ENCODE results near the gene RASSF5. TPM values are rescaled to one million over a fixed set of nuclear protein-coding genes. Genes with fewer than 3 reads are reported as not detected.

The RASSF5 gene, protein sequence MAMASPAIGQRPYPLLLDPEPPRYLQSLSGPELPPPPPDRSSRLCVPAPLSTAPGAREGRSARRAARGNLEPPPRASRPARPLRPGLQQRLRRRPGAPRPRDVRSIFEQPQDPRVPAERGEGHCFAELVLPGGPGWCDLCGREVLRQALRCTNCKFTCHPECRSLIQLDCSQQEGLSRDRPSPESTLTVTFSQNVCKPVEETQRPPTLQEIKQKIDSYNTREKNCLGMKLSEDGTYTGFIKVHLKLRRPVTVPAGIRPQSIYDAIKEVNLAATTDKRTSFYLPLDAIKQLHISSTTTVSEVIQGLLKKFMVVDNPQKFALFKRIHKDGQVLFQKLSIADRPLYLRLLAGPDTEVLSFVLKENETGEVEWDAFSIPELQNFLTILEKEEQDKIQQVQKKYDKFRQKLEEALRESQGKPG
- 1 to 10 TPM in 3 of 4 donors, under 1 TPM in 1; 0.77 to 5.3 (median 3.2) TPM for total RNA-seq

- intact Hi-C loops (cut with DNase I; ENCODE audit: low total_unique reads) = no loop called here
- peak in 1 of 4 experiments; percentile 1 for TF ChIP-seq CTCF (IDR thresholded peaks at IDR 0.05)
- TF ChIP-seq POLR2A (IDR thresholded peaks at IDR 0.05) = peak in 1 of 2 donors; percentile 55
Observed at GRCh38 chr1:206507284-206508129, at the start of gene RASSF5. RASSF5 (plus strand) TSS chr1:206507531; CDS start chr1:206507603, 72 bp downstream.

GRCh38 chr1:206459703-206460102, 47.6 kb upstream of the RASSF5 start:
- no peak for TF ChIP-seq POLR2A (IDR thresholded peaks at IDR 0.05)
- TF ChIP-seq CTCF (IDR thresholded peaks at IDR 0.05) = no peak
- no peak for DNase-seq
- Histone ChIP-seq H3K27me3 (no peaks in the 10 kb centered on the region), H3K4me1 (no peaks in the 10 kb centered on the region), H3K27ac (peak overlapping the region in 1 of 2 donors; percentile 35), H3K36me3 (no peaks in the 10 kb centered on the region), H3K4me3 (no peak overlapping the region), H3K9me3 (no peaks in the 10 kb centered on the region)
- intact Hi-C loops (cut with DNase I; ENCODE audit: low total_unique reads) = no loop called here

More at GRCh38 chr1:206507284-206508129, at the start of gene RASSF5:
- Histone ChIP-seq H3K4me1 (no peaks in the 10 kb centered on the region), H3K4me3 (peak within 1 kb of the TSS; percentile 46 to 60), H3K36me3 (no peaks in the 10 kb centered on the region), H3K9me3 (no peaks in the 10 kb centered on the region), H3K27me3 (no peaks in the 10 kb centered on the region), H3K27ac (peak within 1 kb of the TSS; percentile 1 to 68)
- DNase-seq = peak; percentile 74 to 76

DNA sequence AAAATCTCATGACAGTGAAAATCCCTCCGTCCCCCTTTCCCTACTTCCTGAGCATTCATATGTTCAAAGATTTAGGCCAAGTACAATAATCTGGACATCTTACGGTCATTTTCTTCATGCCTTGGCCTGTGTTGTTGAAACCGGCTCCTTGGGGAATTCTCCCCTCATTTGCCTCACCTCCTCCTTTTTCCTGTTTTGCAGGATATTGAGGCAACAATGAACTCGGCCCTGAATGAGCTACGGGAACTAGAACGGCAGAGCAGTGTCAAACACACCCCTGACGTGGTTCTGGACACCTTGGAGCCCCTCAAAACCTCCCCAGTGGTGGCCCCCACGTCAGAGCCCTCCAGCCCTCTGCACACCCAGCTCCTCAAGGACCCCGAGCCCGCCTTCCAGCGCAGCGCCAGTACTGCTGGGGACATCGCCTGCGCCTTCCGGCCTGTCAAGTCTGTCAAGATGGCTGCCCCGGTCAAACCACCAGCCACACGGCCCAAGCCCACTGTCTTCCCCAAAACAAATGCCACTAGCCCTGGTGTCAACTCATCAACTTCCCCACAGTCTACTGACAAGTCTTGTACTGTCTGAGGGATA, 46.4 kb upstream of the RASSF5 start:
- TF ChIP-seq POLR2A (IDR thresholded peaks at IDR 0.05) = no peak
- no peak for TF ChIP-seq CTCF (IDR thresholded peaks at IDR 0.05)
- DNase-seq = no peak
- Histone ChIP-seq H3K27me3 (no peaks in the 10 kb centered on the region), H3K9me3 (no peaks in the 10 kb centered on the region), H3K36me3 (no peaks in the 10 kb centered on the region), H3K4me3 (no peak overlapping the region), H3K4me1 (no peaks in the 10 kb centered on the region), H3K27ac (peak overlapping the region; percentile 7 to 21)
- intact Hi-C loops (cut with DNase I; ENCODE audit: low total_unique reads) = no loop called here

DNA sequence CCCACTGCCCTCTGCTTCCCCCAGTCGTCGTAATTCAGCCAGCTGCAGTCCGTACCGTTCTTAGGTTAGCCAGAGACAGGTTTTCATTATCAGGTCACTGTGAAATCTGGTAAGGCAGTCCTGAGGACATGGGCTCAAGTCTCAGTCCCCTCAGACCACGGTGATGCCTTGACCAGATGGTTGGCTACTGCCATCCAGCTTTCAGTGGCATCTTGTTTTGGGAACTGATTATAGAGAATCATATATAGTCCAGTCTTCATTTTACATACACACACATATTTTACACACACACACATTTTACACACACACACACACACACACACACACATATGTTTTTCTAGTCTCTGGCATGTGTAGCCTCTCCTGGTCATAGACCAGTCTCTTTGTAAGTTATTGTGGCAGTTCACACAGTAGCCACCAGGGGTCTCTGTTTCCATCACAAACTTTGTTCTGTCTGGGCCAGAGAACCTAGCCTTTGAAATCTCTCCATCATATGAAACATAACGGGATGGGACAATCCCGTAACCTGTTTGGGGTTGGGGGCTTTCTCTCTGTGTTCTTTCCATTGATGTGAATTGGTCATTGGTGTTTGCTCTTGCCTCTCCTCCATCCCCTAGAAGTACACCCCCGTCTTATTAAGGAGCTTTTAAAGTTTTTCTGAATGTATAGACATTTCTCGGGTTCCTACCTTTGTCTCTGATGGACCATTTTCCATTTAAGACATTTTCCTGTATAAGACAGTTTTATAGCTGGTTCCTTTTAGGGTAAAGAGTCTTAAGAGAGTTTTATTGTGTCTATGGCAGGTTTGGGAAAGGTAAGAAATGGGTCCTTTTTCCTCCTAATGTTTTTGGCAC, 45.5 kb upstream of the RASSF5 start:
- DNase-seq = peak; percentile 52 to 81
- no peaks in the 10 kb centered on the region for H3K4me1 ChIP-seq
- peak overlapping the region in 1 of 2 donors; percentile 7 for H3K27ac ChIP-seq
- H3K4me3 ChIP-seq = no peak overlapping the region
- intact Hi-C loops (cut with DNase I; ENCODE audit: low total_unique reads) = no loop called here
- H3K36me3 ChIP-seq = no peaks in the 10 kb centered on the region
- no peaks in the 10 kb centered on the region for H3K27me3 ChIP-seq
- TF ChIP-seq CTCF (IDR thresholded peaks at IDR 0.05) (peak; percentile 68 to 76 (median 76)), POLR2A (IDR thresholded peaks at IDR 0.05) (no peak)
- no peaks in the 10 kb centered on the region for H3K9me3 ChIP-seq

Measured in uterus (tissue), 4 donors.